ENCODE results near the gene DEFB132. TPM values are rescaled to one million over a fixed set of nuclear protein-coding genes. Genes with fewer than 3 reads are reported as not detected.

Gene DEFB132
- total and polyA plus RNA-seq, 2 donors (not counting 1 experiment from before 2014, with no cell fraction given), result not detected

GRCh38 chr20:237929-238328 is 19.6 kb upstream of the DEFB132 start:
- peak overlapping the region; percentile 55 for H3K9ac ChIP-seq (ENCODE audit: low read length)
- peaks cover 25% of the 10 kb centered on the region for H3K4me1 Mint-ChIP-seq

GRCh38 chr20:242905-243304 is 14.6 kb upstream of the DEFB132 start:
- no peak overlapping the region for H3K27ac Mint-ChIP-seq
- no peak overlapping the region for H3K9ac ChIP-seq (ENCODE audit: low read length)
- CTCF ChIA-PET, result no interaction called here

More at GRCh38 chr20:237929-238328, 19.6 kb upstream of the DEFB132 start:
- ATAC-seq (ENCODE audit: low read depth) (peak; percentile 58), DNase-seq (peak; percentile 39)
- Mint-ChIP-seq H3K27ac (peak overlapping the region; percentile 90), H3K4me3 (peak overlapping the region; percentile 83), H3K27me3 (peaks cover 17% of the 10 kb centered on the region), H3K9me3 (ENCODE audit: insufficient read depth) (no peaks in the 10 kb centered on the region)
- Histone ChIP-seq H3K36me3 (replicated peaks in 1 of 2; ENCODE audit: control extremely low read depth in 1 of 2, control insufficient read depth in 1 of 2, extremely low read depth in 1 of 2, insufficient read depth in 2 of 2, low read length in 1 of 2) (no peaks in the 10 kb centered on the region), H3K79me2 (ENCODE audit: control insufficient read depth, insufficient read depth, low read length) (no peaks in the 10 kb centered on the region), H4K20me1 (ENCODE audit: control insufficient read depth, insufficient read depth, low read length, poor library complexity, severe bottlenecking) (no peaks in the 10 kb centered on the region), H3K4me2 (replicated peaks; ENCODE audit: low read depth, low read length, poor library complexity, severe bottlenecking) (peak overlapping the region; percentile 73), H3K4me3 (ENCODE audit: control extremely low read depth in 1 of 5, extremely low read depth in 1 of 5, insufficient read depth in 1 of 5, low read depth in 2 of 5, low read length in 4 of 5) (peak overlapping the region in 4 of 5 experiments; percentile 38 to 62 (median 48)), H3K27me3 (replicated peaks in 1 of 4; ENCODE audit: control extremely low read depth in 1 of 4, control insufficient read depth in 3 of 4, insufficient read depth in 4 of 4, low read length in 3 of 4) (no peaks in the 10 kb centered on the region), H3K4me1 (ENCODE audit: control insufficient read depth in 2 of 2, insufficient read depth in 2 of 2, low read length in 2 of 2) (peaks cover 15 to 16% of the 10 kb centered on the region in 2 donors), H2AFZ (ENCODE audit: insufficient read depth, low read depth, low read length, poor library complexity, severe bottlenecking) (peak overlapping the region; percentile 77), H3K27ac (ENCODE audit: low read length in 2 of 2) (peak overlapping the region; percentile 62 to 67), H3K9me3 (ENCODE audit: control extremely low read depth in 1 of 3, control insufficient read depth in 2 of 3, insufficient read depth in 1 of 3, low read length in 2 of 3) (no peaks in the 10 kb centered on the region)
- intact Hi-C loops (cut with micrococcal nuclease), result no loop called here
- TF ChIP-seq CTCF (IDR thresholded peaks at IDR 0.05) (no peak), EZH2 (IDR thresholded peaks at IDR 0.05; ENCODE audit: borderline replicate concordance, insufficient read depth, low read depth, low read length, poor library complexity, severe bottlenecking) (no peak)
- ChIA-PET CTCF (interaction anchor here (1.3 to 1.8 kb wide), 4 partner anchors 25 to 93 kb away, joined by 4 to 8 read pairs (median 6); no protein-coding TSS in a partner anchor), POLR2A (interaction anchor here (1.2 kb wide), 1 partner anchor 60 kb away, joined by 3 read pairs; the partner anchor contains the start of gene ZCCHC3)
- no CpG with 5 or more reads among the region's 3 CpGs for WGBS (ENCODE audit: insufficient coverage)

More at GRCh38 chr20:242905-243304, 14.6 kb upstream of the DEFB132 start:
- H2AFZ ChIP-seq (ENCODE audit: insufficient read depth, low read depth, low read length, poor library complexity, severe bottlenecking), result no peak overlapping the region
- Mint-ChIP-seq H3K27me3 (peaks cover 22% of the 10 kb centered on the region), H3K4me1 (peaks cover 8% of the 10 kb centered on the region), H3K4me3 (no peak overlapping the region), H3K9me3 (ENCODE audit: insufficient read depth) (no peaks in the 10 kb centered on the region)
- POLR2A ChIA-PET, result no interaction called here
- ATAC-seq (ENCODE audit: low read depth), result no peak
- intact Hi-C loops (cut with micrococcal nuclease), result no loop called here
- TF ChIP-seq CTCF (IDR thresholded peaks at IDR 0.05), result no peak
- TF ChIP-seq EZH2 (IDR thresholded peaks at IDR 0.05; ENCODE audit: borderline replicate concordance, insufficient read depth, low read depth, low read length, poor library complexity, severe bottlenecking), result no peak
- H4K20me1 ChIP-seq (ENCODE audit: control insufficient read depth, insufficient read depth, low read length, poor library complexity, severe bottlenecking), result no peaks in the 10 kb centered on the region
- no peaks in the 10 kb centered on the region for H3K9me3 ChIP-seq (ENCODE audit: control extremely low read depth in 1 of 3, control insufficient read depth in 2 of 3, insufficient read depth in 1 of 3, low read length in 2 of 3)
- H3K27me3 ChIP-seq (replicated peaks in 1 of 4; ENCODE audit: control extremely low read depth in 1 of 4, control insufficient read depth in 3 of 4, insufficient read depth in 4 of 4, low read length in 3 of 4), result no peaks in the 10 kb centered on the region
- WGBS (ENCODE audit: insufficient coverage), result no CpG with 5 or more reads among the region's 2 CpGs
- no peaks in the 10 kb centered on the region for H3K79me2 ChIP-seq (ENCODE audit: control insufficient read depth, insufficient read depth, low read length)
- no peak for DNase-seq
- H3K4me3 ChIP-seq (ENCODE audit: control extremely low read depth in 1 of 5, extremely low read depth in 1 of 5, insufficient read depth in 1 of 5, low read depth in 2 of 5, low read length in 4 of 5), result no peak overlapping the region
- H3K4me1 ChIP-seq (ENCODE audit: control insufficient read depth in 2 of 2, insufficient read depth in 2 of 2, low read length in 2 of 2), result peaks cover 5 to 6% of the 10 kb centered on the region in 2 donors
- H3K27ac ChIP-seq (ENCODE audit: low read length in 2 of 2), result no peak overlapping the region
- H3K36me3 ChIP-seq (replicated peaks in 1 of 2; ENCODE audit: control extremely low read depth in 1 of 2, control insufficient read depth in 1 of 2, extremely low read depth in 1 of 2, insufficient read depth in 2 of 2, low read length in 1 of 2), result no peaks in the 10 kb centered on the region
- H3K4me2 ChIP-seq (replicated peaks; ENCODE audit: low read depth, low read length, poor library complexity, severe bottlenecking), result no peak overlapping the region
